Endothelial cell of umbilical vein (primary cell): ENCODE data around the gene ELF4.

ENCODE experiments used
- CTCF ChIP-seq, 2 donors: IDR thresholded peaks; 1 replicate in 1 of 2; 2 replicates in 1 of 2; pipeline ENCODE4 v1.5.1; 2011; ENCODE audit warnings: low read length in 2 of 2, mild to moderate bottlenecking in 2 of 2, moderate library complexity in 2 of 2, control low read depth in 1 of 2, inconsistent platforms in 1 of 2, low read depth in 1 of 2; ENCODE audit not compliant: insufficient read depth in 1 of 2; ENCODE audit errors: extremely low read depth in 1 of 2
- EZH2 ChIP-seq: IDR thresholded peaks from 2 replicates; pipeline ENCODE4 v1.6.1; 2012; ENCODE audit warnings: borderline replicate concordance, low read depth, mild to moderate bottlenecking, moderate library complexity, low read length, inconsistent platforms; ENCODE audit not compliant: severe bottlenecking
- JUN ChIP-seq: IDR thresholded peaks from 2 replicates; pipeline ENCODE4 v1.6.1; 2011; ENCODE audit warnings: borderline replicate concordance, low read depth; ENCODE audit not compliant: insufficient read length, insufficient read depth
- MAX ChIP-seq: IDR thresholded peaks from 2 replicates; pipeline ENCODE4 v1.6.1; 2011; ENCODE audit not compliant: insufficient read depth, insufficient read length
- POLR2A ChIP-seq: IDR thresholded peaks from 2 replicates; pipeline ENCODE4 v1.6.1; 2012; ENCODE audit warnings: low read depth, mild to moderate bottlenecking, control low read depth, low read length
- POLR2AphosphoS5 ChIP-seq: IDR thresholded peaks from 2 replicates; pipeline ENCODE4 v1.6.1; 2012; ENCODE audit warnings: low read depth, mild to moderate bottlenecking, control low read depth, low read length, moderate library complexity; ENCODE audit not compliant: insufficient read depth

GRCh38 chrX:130118441-130119311, 8.4 kb upstream of the ELF4 start:
- TF ChIP-seq CTCF (IDR thresholded peaks at IDR 0.05; ENCODE audit: extremely low read depth in 1 of 2, insufficient read depth in 1 of 2, low read depth in 1 of 2, low read length in 2 of 2) (no peak), POLR2AphosphoS5 (peak; percentile 39), POLR2A (no peak), EZH2 (no peak), MAX (no peak), JUN (peak; percentile 73)
